ENCODE measurements around the gene PCDHB14. TPM values are rescaled to one million over a fixed set of nuclear protein-coding genes. Genes with fewer than 3 reads are reported as not detected.

The PCDHB14 gene
- total RNA-seq, 1 donor, result 0.45 TPM

GRCh38 chr5:141260458-141261237 lies 37.5 kb downstream of the PCDHB14 start:
- peak; percentile 4 for DNase-seq (ENCODE audit: low read depth)
- no peak for TF ChIP-seq CTCF (IDR thresholded peaks at IDR 0.05; ENCODE audit: insufficient read depth, low read length)
- no peak overlapping the region for H3K4me3 ChIP-seq (ENCODE audit: low read depth, low read length)

GRCh38 chr5:141261238-141261546 lies 38.0 kb downstream of the PCDHB14 start:
- no peak for DNase-seq (ENCODE audit: low read depth)
- TF ChIP-seq CTCF (IDR thresholded peaks at IDR 0.05; ENCODE audit: insufficient read depth, low read length), result no peak
- H3K4me3 ChIP-seq (ENCODE audit: low read depth, low read length), result no peak overlapping the region

GRCh38 chr5:141269195-141269594 lies 46.1 kb downstream of the PCDHB14 start:
- H3K4me3 ChIP-seq (ENCODE audit: low read depth, low read length), result no peak overlapping the region
- no peak for TF ChIP-seq CTCF (IDR thresholded peaks at IDR 0.05; ENCODE audit: insufficient read depth, low read length)
- no peak for DNase-seq (ENCODE audit: low read depth)

- no peak overlapping the region for H3K4me3 ChIP-seq (ENCODE audit: low read depth, low read length)
- DNase-seq (ENCODE audit: low read depth), result no peak
- TF ChIP-seq CTCF (IDR thresholded peaks at IDR 0.05; ENCODE audit: insufficient read depth, low read length), result no peak
Measured at GRCh38 chr5:141272906-141273305, 49.8 kb downstream of the PCDHB14 start.

Other genes starting within 250 kb of the PCDHB14 start
- not detected in 2 replicates for gene PCDHB1, start 172.0 kb upstream of the PCDHB14 start, total RNA-seq (ENCODE audit: low replicate concordance)
- 0.36 and 0.82 TPM in 2 replicates for gene PCDHB2, start 128.7 kb upstream of the PCDHB14 start, total RNA-seq (ENCODE audit: low replicate concordance)
- 0.27 and 0.74 TPM in 2 replicates for gene PCDHB3, start 122.9 kb upstream of the PCDHB14 start, total RNA-seq (ENCODE audit: low replicate concordance)
- gene PCDHB4, start 101.5 kb upstream of the PCDHB14 start, total RNA-seq (ENCODE audit: low replicate concordance), result 0.09 and 0.65 TPM in 2 replicates
- 0.45 and 0.57 TPM in 2 replicates for gene PCDHB5, start 88.1 kb upstream of the PCDHB14 start, total RNA-seq (ENCODE audit: low replicate concordance)
- gene PCDHB6, start 73.3 kb upstream of the PCDHB14 start, total RNA-seq (ENCODE audit: low replicate concordance), result 0.18 TPM in 1 of 2 replicates, not detected in the other
- gene PCDHB7, start 50.7 kb upstream of the PCDHB14 start, total RNA-seq (ENCODE audit: low replicate concordance), result 0.63 and 0.98 TPM in 2 replicates
- 0.16 and 0.27 TPM in 2 replicates for gene PCDHB8, start 45.6 kb upstream of the PCDHB14 start, total RNA-seq (ENCODE audit: low replicate concordance)
- 0.25 and 0.36 TPM in 2 replicates for gene PCDHB16, start 41.0 kb upstream of the PCDHB14 start, total RNA-seq (ENCODE audit: low replicate concordance)
- gene PCDHB9, start 36.2 kb upstream of the PCDHB14 start, total RNA-seq (ENCODE audit: low replicate concordance), result 0.41 and 1.2 TPM in 2 replicates
- gene PCDHB10, start 31.0 kb upstream of the PCDHB14 start, total RNA-seq (ENCODE audit: low replicate concordance), result 0.36 and 0.41 TPM in 2 replicates
- 0.08 and 0.27 TPM in 2 replicates for gene PCDHB11, start 23.7 kb upstream of the PCDHB14 start, total RNA-seq (ENCODE audit: low replicate concordance)
- 0.18 and 0.25 TPM in 2 replicates for gene PCDHB12, start 14.6 kb upstream of the PCDHB14 start, total RNA-seq (ENCODE audit: low replicate concordance)
- 0.27 and 0.65 TPM in 2 replicates for gene PCDHB13, start 9.4 kb upstream of the PCDHB14 start, total RNA-seq (ENCODE audit: low replicate concordance)
- gene PCDHB15, start 22.1 kb downstream of the PCDHB14 start, total RNA-seq (ENCODE audit: low replicate concordance), result 0.09 TPM in 1 of 2 replicates, not detected in the other
- gene SLC25A2, start 80.7 kb downstream of the PCDHB14 start, total RNA-seq (ENCODE audit: low replicate concordance), result 0.72 TPM in 1 of 2 replicates, not detected in the other
- gene TAF7, start 97.4 kb downstream of the PCDHB14 start, total RNA-seq (ENCODE audit: low replicate concordance), result 62.1 and 66.0 TPM in 2 replicates
- gene PCDHGA1, start 107.2 kb downstream of the PCDHB14 start, total RNA-seq (ENCODE audit: low replicate concordance), result 0.90 and 1.4 TPM in 2 replicates
- 2.5 and 3.9 TPM in 2 replicates for gene PCDHGA2, start 115.4 kb downstream of the PCDHB14 start, total RNA-seq (ENCODE audit: low replicate concordance)
- 1.1 and 4.4 TPM in 2 replicates for gene PCDHGA3, start 120.5 kb downstream of the PCDHB14 start, total RNA-seq (ENCODE audit: low replicate concordance)
- 3.1 and 4.2 TPM in 2 replicates for gene PCDHGB1, start 126.8 kb downstream of the PCDHB14 start, total RNA-seq (ENCODE audit: low replicate concordance)
- 3.7 and 9.9 TPM in 2 replicates for gene PCDHGA4, start 131.7 kb downstream of the PCDHB14 start, total RNA-seq (ENCODE audit: low replicate concordance)
- 1.3 and 5.7 TPM in 2 replicates for gene PCDHGB2, start 136.7 kb downstream of the PCDHB14 start, total RNA-seq (ENCODE audit: low replicate concordance)
- gene PCDHGA5, start 140.8 kb downstream of the PCDHB14 start, total RNA-seq (ENCODE audit: low replicate concordance), result 1.7 and 3.5 TPM in 2 replicates
- 7.7 and 9.6 TPM in 2 replicates for gene PCDHGB3, start 146.9 kb downstream of the PCDHB14 start, total RNA-seq (ENCODE audit: low replicate concordance)
- gene PCDHGA6, start 150.5 kb downstream of the PCDHB14 start, total RNA-seq (ENCODE audit: low replicate concordance), result 3.9 and 7.4 TPM in 2 replicates
- 2.9 and 8.4 TPM in 2 replicates for gene PCDHGA7, start 159.4 kb downstream of the PCDHB14 start, total RNA-seq (ENCODE audit: low replicate concordance)
- gene PCDHGB4, start 164.4 kb downstream of the PCDHB14 start, total RNA-seq (ENCODE audit: low replicate concordance), result 9.0 and 17.4 TPM in 2 replicates
- 2.5 and 3.8 TPM in 2 replicates for gene PCDHGA8, start 169.3 kb downstream of the PCDHB14 start, total RNA-seq (ENCODE audit: low replicate concordance)
- 8.5 and 19.9 TPM in 2 replicates for gene PCDHGB5, start 174.6 kb downstream of the PCDHB14 start, total RNA-seq (ENCODE audit: low replicate concordance)
- 4.1 and 7.3 TPM in 2 replicates for gene PCDHGA9, start 179.4 kb downstream of the PCDHB14 start, total RNA-seq (ENCODE audit: low replicate concordance)
- gene PCDHGB6, start 184.7 kb downstream of the PCDHB14 start, total RNA-seq (ENCODE audit: low replicate concordance), result 3.8 and 5.8 TPM in 2 replicates
- 10.6 and 22.2 TPM in 2 replicates for gene PCDHGA10, start 189.6 kb downstream of the PCDHB14 start, total RNA-seq (ENCODE audit: low replicate concordance)
- 16.7 and 22.1 TPM in 2 replicates for gene PCDHGB7, start 194.3 kb downstream of the PCDHB14 start, total RNA-seq (ENCODE audit: low replicate concordance)
- 7.6 and 17.8 TPM in 2 replicates for gene PCDHGA11, start 197.7 kb downstream of the PCDHB14 start, total RNA-seq (ENCODE audit: low replicate concordance)
- 39.7 and 50.5 TPM in 2 replicates for gene PCDHGA12, start 207.2 kb downstream of the PCDHB14 start, total RNA-seq (ENCODE audit: low replicate concordance)

Data from fibroblast of the aortic adventitia (primary cell).